ENCODE results near the gene SRSF3.

DNA sequence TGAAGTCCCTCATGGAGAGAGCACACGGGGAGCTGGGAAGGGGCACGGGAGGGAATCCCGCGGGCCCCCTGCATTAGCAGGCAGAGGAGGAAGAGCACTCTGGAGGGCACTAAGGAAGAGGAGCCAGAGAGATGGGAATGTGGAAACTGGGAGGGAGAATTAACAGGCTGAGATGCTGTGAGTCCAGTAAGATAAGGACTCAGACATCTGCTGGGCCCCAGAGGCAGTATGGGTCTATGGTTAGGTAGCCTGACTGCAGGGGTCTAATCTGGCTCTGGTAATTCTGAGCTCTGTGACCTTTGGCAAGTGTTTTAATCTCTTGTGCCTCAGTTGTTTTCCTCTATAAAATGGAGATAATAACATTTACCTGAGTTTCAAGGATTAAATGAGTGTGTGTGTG lies 15.7 kb upstream of the SRSF3 start:
- TF ChIP-seq, protein P1, sequence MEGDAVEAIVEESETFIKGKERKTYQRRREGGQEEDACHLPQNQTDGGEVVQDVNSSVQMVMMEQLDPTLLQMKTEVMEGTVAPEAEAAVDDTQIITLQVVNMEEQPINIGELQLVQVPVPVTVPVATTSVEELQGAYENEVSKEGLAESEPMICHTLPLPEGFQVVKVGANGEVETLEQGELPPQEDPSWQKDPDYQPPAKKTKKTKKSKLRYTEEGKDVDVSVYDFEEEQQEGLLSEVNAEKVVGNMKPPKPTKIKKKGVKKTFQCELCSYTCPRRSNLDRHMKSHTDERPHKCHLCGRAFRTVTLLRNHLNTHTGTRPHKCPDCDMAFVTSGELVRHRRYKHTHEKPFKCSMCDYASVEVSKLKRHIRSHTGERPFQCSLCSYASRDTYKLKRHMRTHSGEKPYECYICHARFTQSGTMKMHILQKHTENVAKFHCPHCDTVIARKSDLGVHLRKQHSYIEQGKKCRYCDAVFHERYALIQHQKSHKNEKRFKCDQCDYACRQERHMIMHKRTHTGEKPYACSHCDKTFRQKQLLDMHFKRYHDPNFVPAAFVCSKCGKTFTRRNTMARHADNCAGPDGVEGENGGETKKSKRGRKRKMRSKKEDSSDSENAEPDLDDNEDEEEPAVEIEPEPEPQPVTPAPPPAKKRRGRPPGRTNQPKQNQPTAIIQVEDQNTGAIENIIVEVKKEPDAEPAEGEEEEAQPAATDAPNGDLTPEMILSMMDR (IDR thresholded peaks at IDR 0.05) = no peak
- TF ChIP-seq POLR2AphosphoS5 (IDR thresholded peaks at IDR 0.05) = no peak

Measured in gastroesophageal sphincter (tissue), 3 donors.